Activated CD8-positive, alpha-beta memory T cell treated with anti-CD3 and anti-CD28 coated beads for 36 hours (primary cell): ENCODE results near the gene FAAP24. TPM values are rescaled to one million over a fixed set of nuclear protein-coding genes. Genes with fewer than 3 reads are reported as not detected.
"Not testable (repeated sequence)": the region's sequence is repeated elsewhere in the genome, so short reads cannot be mapped to it uniquely, and the experiment has no call there.

Experiments used
- CTCF ChIA-PET: fragments of 350-600 bp; sonication (Branson Sonifier 250); formaldehyde crosslinking; loops from one replicate; lab custom pipeline; 2021; ENCODE audit warnings: antibody characterized with exemption; lab: Charles Lee
- POLR2A ChIA-PET: fragments of 350-600 bp; sonication (Branson Sonifier 250); formaldehyde crosslinking; loops from one replicate; lab custom pipeline; 2021; ENCODE audit warnings: antibody characterized with exemption; lab: Charles Lee
- total RNA-seq, 2 experiments: library from RNA; stranded (reverse); gene quantifications; one replicate each; pipeline ENCODE4 v1.2.3, GENCODE V29; 2021

The FAAP24 gene, protein sequence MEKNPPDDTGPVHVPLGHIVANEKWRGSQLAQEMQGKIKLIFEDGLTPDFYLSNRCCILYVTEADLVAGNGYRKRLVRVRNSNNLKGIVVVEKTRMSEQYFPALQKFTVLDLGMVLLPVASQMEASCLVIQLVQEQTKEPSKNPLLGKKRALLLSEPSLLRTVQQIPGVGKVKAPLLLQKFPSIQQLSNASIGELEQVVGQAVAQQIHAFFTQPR
- 1 to 10 TPM; 7.5 to 8.3 TPM for total RNA-seq

GRCh38 chr19:32971715-32972540 lies at the start of gene FAAP24, which contains the start of gene CEP89:
FAAP24 (plus strand) TSS chr19:32972242; CDS start chr19:32973197, 955 bp downstream.
CEP89 (minus strand) TSS chr19:32971958; CDS start chr19:32971874, 84 bp downstream.
- POLR2A ChIA-PET = interaction anchor here (0.6 to 1.3 kb wide), 4 partner anchors 31 to 293 kb away, joined by 4 to 10 read pairs (median 6); partner anchors contain the start of genes GPATCH1 and NUDT19

GRCh38 chr19:32924200-32924599 lies 47.8 kb upstream of the FAAP24 start:
- POLR2A ChIA-PET = no interaction called here
- CTCF ChIA-PET = no interaction called here

More at GRCh38 chr19:32971715-32972540, at the start of gene FAAP24, which contains the start of gene CEP89:
- CTCF ChIA-PET = interaction anchor here (1.0 kb wide), 1 partner anchor 161 kb away, joined by 3 read pairs; no protein-coding TSS in a partner anchor

- ChIA-PET CTCF (no interaction called here), POLR2A (no interaction called here)
These were observed 43.2 kb upstream of the FAAP24 start for GRCh38 chr19:32928806-32929205.

DNA sequence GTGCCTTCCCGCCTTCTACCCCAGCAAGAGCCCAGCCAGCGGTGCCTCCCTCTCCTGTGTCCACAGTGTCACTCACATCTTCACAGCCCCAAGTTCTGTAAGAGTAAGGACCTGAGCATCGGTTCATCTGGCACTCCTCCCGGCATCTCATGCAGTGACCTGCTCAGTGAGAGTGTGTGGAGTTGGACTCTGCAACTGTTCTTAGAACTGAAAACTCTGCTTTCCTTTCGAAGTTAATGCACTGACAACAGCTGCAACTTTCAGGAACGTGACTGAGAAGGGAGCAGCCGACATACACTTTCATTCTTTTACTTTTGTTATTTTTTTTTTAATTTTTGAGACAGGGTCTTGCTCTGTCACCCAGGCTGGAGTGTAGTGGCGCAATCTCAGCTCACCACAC lies 41.5 kb upstream of the FAAP24 start:
- CTCF ChIA-PET = no interaction called here
- POLR2A ChIA-PET = no interaction called here

DNA sequence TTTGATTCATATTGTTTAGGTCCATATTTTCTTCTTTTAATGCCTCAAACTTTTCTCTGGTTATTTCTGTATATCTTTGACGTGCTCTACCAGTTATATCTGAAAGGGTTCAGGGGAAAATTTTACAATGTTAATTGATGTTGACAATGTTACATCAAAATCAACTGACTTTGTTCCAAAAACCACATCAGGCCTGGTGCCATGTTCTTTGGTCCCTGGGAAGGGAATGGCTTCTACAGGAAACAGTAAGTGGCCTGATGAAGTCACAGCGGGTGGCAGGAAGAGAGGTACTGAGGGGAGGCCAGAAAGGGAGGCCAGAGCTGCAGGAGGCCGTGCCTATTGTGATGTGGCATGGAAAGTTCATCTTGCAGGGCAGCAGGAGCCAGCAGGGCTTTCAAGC lies 38.5 kb upstream of the FAAP24 start:
- ChIA-PET POLR2A (no interaction called here), CTCF (no interaction called here)

GRCh38 chr19:32935629-32936028 lies 36.4 kb upstream of the FAAP24 start:
- ChIA-PET POLR2A (no interaction called here), CTCF (no interaction called here)

- POLR2A ChIA-PET = no interaction called here
- CTCF ChIA-PET = no interaction called here
These were observed 36.0 kb upstream of the FAAP24 start for GRCh38 chr19:32936065-32936464.

DNA sequence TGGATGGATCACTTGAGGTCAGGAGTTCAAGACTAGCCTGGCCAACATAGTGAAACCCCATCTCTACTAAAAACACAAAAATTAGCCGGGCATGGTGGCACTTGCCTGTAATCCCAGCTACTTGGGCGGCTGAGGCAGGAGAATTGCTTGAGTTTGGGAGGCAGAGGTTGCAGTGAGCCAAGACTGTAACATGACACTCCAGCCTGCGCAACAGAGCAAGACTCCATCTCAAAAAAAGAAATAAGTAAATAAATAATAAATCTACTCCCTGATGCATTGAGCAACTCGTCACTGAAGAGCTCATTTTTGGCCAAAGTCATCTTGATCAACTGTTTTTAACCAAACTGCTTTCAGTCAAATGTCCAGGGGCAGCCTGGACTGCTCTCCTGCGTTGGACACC lies 30.8 kb upstream of the FAAP24 start:
- POLR2A ChIA-PET = interaction anchor here (0.6 kb wide), 1 partner anchor 30 kb away, joined by 4 read pairs; no protein-coding TSS in a partner anchor
- CTCF ChIA-PET = not testable (repeated sequence)

- POLR2A ChIA-PET = interaction anchor here (1.1 kb wide), 1 partner anchor 127 kb away, joined by 6 read pairs; no protein-coding TSS in a partner anchor
- CTCF ChIA-PET = interaction anchor here (0.6 to 0.7 kb wide), 2 partner anchors 134 to 1531 kb away, joined by 3 read pairs; no protein-coding TSS in a partner anchor
These were observed 26.8 kb upstream of the FAAP24 start for GRCh38 chr19:32945260-32945659.

DNA sequence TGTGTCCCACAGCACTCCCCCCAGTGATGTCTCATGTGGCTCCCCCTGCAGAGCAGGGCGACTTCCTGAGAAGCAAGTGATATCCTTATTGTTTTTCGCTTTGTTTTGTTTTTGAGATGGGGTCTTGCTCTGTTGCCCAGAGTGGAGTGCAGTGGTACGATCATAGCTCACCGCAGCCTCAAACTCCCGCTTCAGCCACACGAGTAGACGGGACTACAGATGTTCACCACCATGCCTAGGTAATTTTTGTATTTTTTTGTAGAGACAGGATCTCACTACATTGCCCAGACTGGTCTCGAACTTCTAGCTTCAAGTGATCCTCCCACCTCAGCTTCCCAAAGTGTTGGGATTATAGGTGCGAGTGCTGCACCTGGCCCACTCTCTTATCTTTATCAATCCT lies 5.3 kb upstream of the FAAP24 start:
- ChIA-PET POLR2A (no interaction called here), CTCF (interaction anchor here (0.6 kb wide), 1 partner anchor 10 kb away, joined by 3 read pairs; no protein-coding TSS in a partner anchor)

GRCh38 chr19:32969549-32969948 lies 2.5 kb upstream of the FAAP24 start:
- ChIA-PET POLR2A (no interaction called here), CTCF (interaction anchor here (0.6 kb wide), 1 partner anchor 104 kb away, joined by 3 read pairs; no protein-coding TSS in a partner anchor)

GRCh38 chr19:32971012-32971595 lies 938 bp upstream of the FAAP24 start:
- CTCF ChIA-PET = no interaction called here

DNA sequence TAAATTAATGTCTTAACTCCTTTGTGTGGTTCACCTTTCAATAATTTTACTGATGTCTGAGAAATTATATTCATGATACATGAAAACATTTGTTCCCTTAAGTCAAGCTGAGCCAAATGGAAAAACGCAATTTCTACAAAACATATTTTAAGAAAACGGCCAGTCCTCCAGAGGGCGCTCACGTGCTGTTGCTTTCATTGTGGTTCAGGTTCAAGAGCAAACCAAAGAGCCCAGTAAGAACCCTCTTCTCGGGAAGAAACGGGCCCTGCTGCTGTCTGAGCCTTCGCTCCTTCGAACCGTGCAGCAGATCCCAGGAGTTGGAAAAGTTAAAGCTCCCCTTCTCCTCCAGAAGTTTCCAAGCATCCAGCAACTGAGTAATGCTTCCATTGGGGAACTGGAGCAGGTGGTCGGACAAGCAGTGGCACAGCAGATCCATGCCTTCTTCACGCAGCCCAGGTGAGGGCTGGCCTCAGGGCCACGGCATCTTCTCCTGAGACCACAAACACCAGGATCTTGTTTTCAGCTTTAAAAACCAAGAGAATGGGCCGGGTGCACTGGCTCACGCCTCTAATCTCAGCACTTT lies 4.3 kb downstream of the FAAP24 start:
- POLR2A ChIA-PET = no interaction called here
- CTCF ChIA-PET = interaction anchor here (0.7 kb wide), 3 partner anchors 9 to 1006 kb away, joined by 3 to 4 read pairs (median 3); no protein-coding TSS in a partner anchor

More at GRCh38 chr19:32971012-32971595, 938 bp upstream of the FAAP24 start:
- POLR2A ChIA-PET = interaction anchor here (0.6 to 1.3 kb wide), 2 partner anchors 30 to 279 kb away, joined by 4 to 10 read pairs; partner anchors contain the start of gene NUDT19

- ChIA-PET POLR2A (no interaction called here), CTCF (interaction anchor here (0.7 kb wide), 1 partner anchor 113 kb away, joined by 3 read pairs; no protein-coding TSS in a partner anchor)
These were observed 5.2 kb downstream of the FAAP24 start for GRCh38 chr19:32977280-32977679.

GRCh38 chr19:32977813-32978212 lies 5.8 kb downstream of the FAAP24 start:
- CTCF ChIA-PET = interaction anchor here (0.7 kb wide), 1 partner anchor 113 kb away, joined by 3 read pairs; no protein-coding TSS in a partner anchor
- POLR2A ChIA-PET = not testable (repeated sequence)

DNA sequence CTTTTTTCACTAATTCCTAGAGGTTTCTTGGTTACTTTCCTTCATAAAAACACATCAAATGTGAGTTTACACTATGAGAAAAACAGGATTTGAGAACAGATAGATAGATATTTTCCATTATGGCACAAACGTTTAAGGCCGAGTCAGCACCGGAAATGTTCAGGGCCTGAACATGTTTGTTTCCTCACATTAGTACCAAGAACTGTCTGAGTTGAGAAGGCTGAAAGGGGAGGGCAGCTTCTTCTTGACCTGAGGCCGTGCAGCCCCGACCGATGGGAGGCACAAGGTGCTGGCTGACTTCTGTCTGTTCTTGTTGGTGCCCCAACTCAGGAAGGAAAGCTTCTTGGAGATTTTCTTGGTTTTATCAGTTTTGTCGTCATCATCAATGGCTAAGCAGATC lies 7.8 kb downstream of the FAAP24 start:
- CTCF ChIA-PET, POLR2A ChIA-PET: not testable (repeated sequence)

GRCh38 chr19:32982488-32982887 lies 10.4 kb downstream of the FAAP24 start:
- POLR2A ChIA-PET, CTCF ChIA-PET: not testable (repeated sequence)

DNA sequence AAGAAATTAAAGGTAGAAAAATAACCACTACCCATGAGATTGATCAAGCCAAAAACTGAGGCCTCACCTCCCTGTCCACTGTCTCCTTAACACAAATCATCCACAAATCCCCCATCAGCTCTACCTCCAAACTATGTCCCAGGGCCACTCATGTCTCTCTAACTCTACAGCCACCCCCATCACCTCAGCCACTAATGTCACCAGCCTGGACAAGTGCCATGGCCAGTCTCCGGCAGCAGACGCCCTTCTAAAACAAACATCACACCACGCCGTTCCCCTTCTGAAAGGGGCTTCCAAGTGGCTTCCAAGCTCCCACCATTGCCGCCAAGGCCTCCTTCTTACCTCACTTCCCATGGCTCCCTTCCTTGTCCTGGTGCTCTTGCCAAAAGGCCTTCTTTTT lies 16.2 kb downstream of the FAAP24 start:
- CTCF ChIA-PET, POLR2A ChIA-PET: not testable (repeated sequence)

DNA sequence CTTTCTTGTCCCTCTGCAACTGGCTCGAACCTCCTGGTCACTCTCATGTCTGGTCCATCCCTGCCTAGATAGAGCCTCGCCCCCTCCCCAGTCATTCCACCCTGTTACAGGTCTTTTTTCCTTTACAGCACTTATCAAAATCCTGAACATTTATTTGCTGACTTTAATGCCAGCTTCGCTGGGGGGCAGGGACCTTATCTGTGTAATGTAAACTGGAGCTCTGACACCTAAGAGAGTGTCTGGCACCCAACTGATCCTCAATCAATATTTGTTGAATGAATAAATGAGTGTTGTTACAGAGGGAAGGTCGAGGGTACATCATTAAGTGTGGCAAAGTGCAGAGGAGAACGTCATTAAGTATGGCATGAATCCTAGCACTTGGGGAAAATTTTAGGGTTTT lies 16.7 kb downstream of the FAAP24 start:
- POLR2A ChIA-PET = no interaction called here
- CTCF ChIA-PET = no interaction called here
